Naive thymus-derived CD8-positive, alpha-beta T cell (primary cell): ENCODE data around the gene USP49. TPM values are rescaled to one million over a fixed set of nuclear protein-coding genes. Genes with fewer than 3 reads are reported as not detected.
"Not testable (repeated sequence)": the region's sequence is repeated elsewhere in the genome, so short reads cannot be mapped to it uniquely, and the experiment has no call there.

ENCODE experiments used
- ATAC-seq, 2 donors: fragments of 150-1000 bp; cut with Tn5 transposase in 1 of 2; sonication (Bioruptor Pico), chemical (Tn5 transposase) in 1 of 2; 1 replicate in 1 of 2; 2 replicates in 1 of 2; pipeline ENCODE4 v1.10.0; 2021; ENCODE audit warnings: mild to moderate bottlenecking in 2 of 2, moderate library complexity in 2 of 2
- POLR2A ChIA-PET: fragments of 350-600 bp; sonication (Branson Sonifier 250); formaldehyde crosslinking; loops from one replicate; lab custom pipeline; 2021; ENCODE audit warnings: antibody characterized with exemption; lab: Charles Lee
- DNase-seq, 10 donors: peaks; one replicate each; pipeline versions ENCODE4 v3.0.0 to v3.0.0-alpha.2; 2020 to 2022
- H3K27ac Mint-ChIP-seq, 10 donors: one replicate each; pipeline ENCODE4 v1.8.0; 2020 to 2022; ENCODE audit warnings: mild to moderate bottlenecking in 10 of 10, mixed read lengths in 10 of 10, moderate library complexity in 4 of 10, inconsistent platforms in 1 of 10
- H3K27me3 Mint-ChIP-seq, 5 donors: one replicate each; pipeline ENCODE4 v1.8.0; 2021 to 2022; ENCODE audit warnings: mixed read lengths in 5 of 5
- H3K36me3 Mint-ChIP-seq, 3 donors: one replicate each; pipeline ENCODE4 v1.8.0; 2020 to 2022; ENCODE audit warnings: mixed read lengths in 3 of 3, mild to moderate bottlenecking in 2 of 3, inconsistent platforms in 1 of 3
- H3K4me1 Mint-ChIP-seq, 4 donors: one replicate each; pipeline ENCODE4 v1.8.0; 2021 to 2022; ENCODE audit warnings: mixed read lengths in 4 of 4
- H3K4me3 Mint-ChIP-seq, 10 donors: one replicate each; pipeline ENCODE4 v1.8.0; 2020 to 2022; ENCODE audit warnings: mild to moderate bottlenecking in 10 of 10, mixed read lengths in 10 of 10, moderate library complexity in 6 of 10, inconsistent platforms in 1 of 10
- H3K9me3 Mint-ChIP-seq, 9 donors: one replicate each; pipeline ENCODE4 v1.8.0; 2020 to 2022; ENCODE audit warnings: mixed read lengths in 9 of 9, mild to moderate bottlenecking in 3 of 9, inconsistent platforms in 1 of 9, moderate library complexity in 1 of 9
- polyA plus RNA-seq, 3 donors: library from polyadenylated mRNA; unstranded; fragments of 300-500 nt; fragmentation: Illumina TruSeq; gene quantifications; one replicate each; pipeline ENCODE4 v1.2.3, GENCODE V29; 2021
- total RNA-seq, 8 experiments: library from RNA in 2 of 8; stranded (reverse) in 2 of 8; gene quantifications; one replicate each; pipeline ENCODE4 v1.2.3 and lab custom pipeline; 2021 to 2026

Gene USP49
- total and polyA plus RNA-seq, 5 experiments from 2014 or later, result 0.34 to 3.0 (median 0.48) TPM

DNA sequence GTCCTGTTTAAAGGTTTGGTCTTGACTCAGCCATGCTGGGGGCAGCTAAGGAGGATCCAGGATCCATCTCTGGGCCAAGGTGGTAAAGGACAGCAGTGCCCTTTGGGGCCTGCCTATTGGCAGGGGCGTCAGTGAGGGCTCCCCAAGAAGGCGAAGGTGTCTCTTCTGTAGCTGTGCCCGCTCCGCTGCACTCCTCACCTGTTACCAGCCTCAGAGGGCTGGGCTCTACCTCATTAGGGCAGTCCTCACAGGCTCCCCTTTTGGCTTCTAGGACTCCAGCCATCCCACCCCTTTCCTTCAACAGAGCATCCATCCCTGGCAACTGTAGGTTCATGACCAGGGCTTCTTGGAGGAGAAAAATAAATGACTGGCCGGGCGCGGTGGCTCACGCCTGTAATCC, 125.8 kb downstream of the USP49 start:
- DNase-seq (no peak), ATAC-seq (no peak)
- H3K27me3 Mint-ChIP-seq, result no peaks in the 10 kb centered on the region
- POLR2A ChIA-PET, result no interaction called here
- no peak overlapping the region for H3K4me3 Mint-ChIP-seq
- H3K4me1 Mint-ChIP-seq, result peaks cover 2 to 12% (median 4%) of the 10 kb centered on the region in 4 donors
- H3K27ac Mint-ChIP-seq, result peak overlapping the region in 1 of 10 donors; percentile 43
- H3K36me3 Mint-ChIP-seq, result peaks cover 0 to 39% (median 5%) of the 10 kb centered on the region in 3 donors
- H3K9me3 Mint-ChIP-seq, result no peaks in the 10 kb centered on the region

DNA sequence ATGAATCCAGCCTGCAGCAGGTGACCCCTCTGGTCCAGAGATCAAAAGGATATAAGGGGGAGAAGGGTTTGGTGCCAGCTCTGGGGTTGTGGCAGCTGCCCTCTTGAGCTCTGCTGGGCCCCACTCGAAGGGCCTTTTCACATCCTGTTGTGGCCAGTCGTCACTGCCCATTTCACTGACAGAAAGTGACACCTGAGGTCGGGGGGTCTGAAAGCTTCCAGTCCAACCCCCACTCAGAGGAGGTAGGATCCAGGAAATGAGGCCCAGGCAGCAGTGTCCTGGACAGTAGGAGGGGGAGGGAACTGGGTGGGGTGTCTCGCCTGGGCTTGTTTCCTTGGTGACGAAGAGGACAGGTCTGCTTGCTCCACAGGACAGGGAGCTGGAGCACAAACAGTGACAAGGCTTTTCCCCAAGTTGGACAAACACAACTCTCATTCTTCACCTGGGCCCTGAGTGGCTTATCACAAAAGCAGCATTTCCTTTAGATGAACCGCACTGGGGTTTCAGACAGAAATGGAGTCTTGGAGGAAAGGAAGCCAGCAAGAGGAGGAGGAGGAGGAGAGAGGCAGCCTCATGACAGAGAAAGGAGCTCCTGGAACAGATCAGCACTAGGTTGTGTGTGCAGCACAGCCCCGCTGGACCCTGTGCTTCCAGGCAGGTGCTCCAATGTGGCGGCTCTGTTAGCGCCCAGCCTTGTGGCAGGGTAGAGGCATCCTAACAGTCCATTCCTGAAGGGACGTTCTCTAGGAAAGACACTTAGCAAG, 126.4 kb downstream of the USP49 start:
- Mint-ChIP-seq H3K36me3 (peaks cover 0 to 34% (median 5%) of the 10 kb centered on the region in 3 donors), H3K27me3 (no peaks in the 10 kb centered on the region), H3K4me3 (no peak overlapping the region), H3K4me1 (peaks cover 2 to 12% (median 3%) of the 10 kb centered on the region in 4 donors), H3K9me3 (no peaks in the 10 kb centered on the region), H3K27ac (peak overlapping the region in 5 of 10 donors; percentile 33 to 80 (median 56))
- DNase-seq (no peak), ATAC-seq (no peak)
- POLR2A ChIA-PET, result interaction anchor here (0.6 kb wide), 1 partner anchor 359 kb away, joined by 3 read pairs; no protein-coding TSS in a partner anchor

DNA sequence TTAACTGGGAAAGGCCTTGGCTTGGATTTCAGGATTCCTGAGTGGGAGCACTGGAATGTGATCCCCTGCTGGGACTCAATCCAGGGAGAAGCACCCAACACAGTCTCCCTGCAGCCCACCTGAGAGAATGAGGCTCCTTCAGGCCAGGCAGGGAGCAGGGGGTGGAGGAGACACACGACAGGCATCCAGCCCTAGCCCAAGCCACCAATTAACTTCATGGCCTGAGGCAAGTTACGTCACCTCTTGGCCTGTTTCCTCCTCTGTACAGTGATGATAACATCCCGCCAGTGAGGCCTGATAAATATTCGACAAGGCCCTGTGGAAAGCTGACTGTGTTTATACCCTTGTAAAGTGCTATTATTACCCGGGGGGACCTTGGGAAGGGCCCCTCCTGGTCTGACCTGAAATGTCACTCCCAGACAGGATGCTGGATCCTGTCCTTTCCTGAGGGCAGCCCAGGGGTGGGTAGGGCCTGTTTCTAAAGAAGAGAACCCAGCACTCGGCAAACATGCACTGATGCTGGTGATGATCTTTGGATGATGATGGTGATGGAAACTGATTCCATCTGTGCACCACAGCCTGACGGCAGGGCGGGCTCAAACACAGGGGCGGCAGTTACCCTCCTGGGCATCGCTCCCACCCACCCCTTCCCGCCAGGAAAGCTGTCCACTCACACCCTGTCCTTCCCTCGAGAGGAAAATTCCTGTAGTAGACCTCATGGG, 127.9 kb downstream of the USP49 start:
- ATAC-seq (no peak), DNase-seq (no peak)
- POLR2A ChIA-PET, result no interaction called here
- peaks cover 0 to 4% (median 3%) of the 10 kb centered on the region in 5 donors for H3K27me3 Mint-ChIP-seq
- H3K9me3 Mint-ChIP-seq, result no peaks in the 10 kb centered on the region
- no peak overlapping the region for H3K4me3 Mint-ChIP-seq
- peak overlapping the region in 1 of 10 donors; percentile 15 for H3K27ac Mint-ChIP-seq
- peaks cover 0 to 24% (median under 1%) of the 10 kb centered on the region in 3 donors for H3K36me3 Mint-ChIP-seq
- peaks cover 2 to 12% (median 4%) of the 10 kb centered on the region in 4 donors for H3K4me1 Mint-ChIP-seq

DNA sequence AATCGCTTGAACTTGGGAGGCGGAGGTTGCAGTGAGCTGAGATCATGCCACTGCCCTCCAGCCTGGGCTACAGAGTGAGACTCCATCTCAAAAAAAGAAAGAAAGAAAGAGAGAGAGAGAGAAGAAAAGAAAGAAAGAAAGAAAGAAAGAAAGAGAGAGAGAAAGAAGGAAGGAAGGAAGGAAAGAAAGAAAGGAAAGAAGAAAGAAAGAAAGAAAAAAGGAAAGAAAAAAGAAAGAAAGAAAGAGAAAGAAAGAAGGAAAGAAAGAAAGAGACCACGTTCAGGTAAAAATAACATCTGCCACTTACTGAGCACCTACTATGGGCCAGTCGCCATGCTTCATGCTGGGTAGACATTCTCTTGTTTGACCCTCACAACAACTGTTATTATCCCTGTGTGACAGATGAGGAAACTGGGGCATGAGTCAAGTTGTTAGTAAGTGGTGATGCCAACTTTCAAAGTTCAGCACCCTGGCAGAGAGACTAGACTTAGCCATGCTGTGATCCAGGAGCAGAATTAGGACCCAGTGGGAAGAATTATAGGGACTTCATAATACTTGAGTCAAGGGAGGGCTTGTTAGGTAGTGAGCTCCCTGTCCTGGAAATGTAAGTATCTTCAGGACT, 129.0 kb downstream of the USP49 start:
- H3K27ac Mint-ChIP-seq, H3K27me3 Mint-ChIP-seq, POLR2A ChIA-PET, DNase-seq, H3K4me3 Mint-ChIP-seq, ATAC-seq, H3K9me3 Mint-ChIP-seq: not testable (repeated sequence)
- H3K4me1 Mint-ChIP-seq, result peaks cover 2 to 12% (median 4%) of the 10 kb centered on the region in 4 donors
- peaks cover 0 to 13% (median 0%) of the 10 kb centered on the region in 3 donors for H3K36me3 Mint-ChIP-seq

DNA sequence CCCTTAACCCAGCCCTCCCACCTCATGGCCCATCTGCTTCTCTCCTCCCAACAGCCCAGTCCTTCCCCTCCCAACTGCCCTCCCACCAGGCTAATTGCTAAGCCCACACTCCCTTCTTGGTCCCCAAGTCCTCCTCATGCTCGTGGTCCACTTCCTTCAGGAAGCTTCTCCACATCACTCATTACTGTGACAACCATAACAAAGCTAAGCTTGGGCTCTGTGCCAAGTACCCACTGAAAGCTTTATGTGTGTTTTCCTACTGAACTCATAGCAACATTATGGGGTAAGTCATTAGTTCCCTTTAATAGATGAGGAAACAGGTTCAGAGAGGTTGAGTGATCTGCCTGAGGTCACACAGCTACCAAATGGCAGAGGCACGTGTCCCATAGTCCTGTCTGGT, 131.7 kb downstream of the USP49 start:
- no peak overlapping the region for H3K4me3 Mint-ChIP-seq
- POLR2A ChIA-PET, result interaction anchor here (0.6 to 0.7 kb wide), 2 partner anchors 150 to 1487 kb away, joined by 3 to 9 read pairs; no protein-coding TSS in a partner anchor
- no peaks in the 10 kb centered on the region for H3K9me3 Mint-ChIP-seq
- DNase-seq (no peak), ATAC-seq (no peak)
- H3K36me3 Mint-ChIP-seq, result no peaks in the 10 kb centered on the region
- H3K27me3 Mint-ChIP-seq, result peaks cover 0 to 7% (median 3%) of the 10 kb centered on the region in 5 donors
- H3K27ac Mint-ChIP-seq, result peak overlapping the region in 1 of 10 donors; percentile 43
- peaks cover 0 to 6% (median 2%) of the 10 kb centered on the region in 4 donors for H3K4me1 Mint-ChIP-seq

DNA sequence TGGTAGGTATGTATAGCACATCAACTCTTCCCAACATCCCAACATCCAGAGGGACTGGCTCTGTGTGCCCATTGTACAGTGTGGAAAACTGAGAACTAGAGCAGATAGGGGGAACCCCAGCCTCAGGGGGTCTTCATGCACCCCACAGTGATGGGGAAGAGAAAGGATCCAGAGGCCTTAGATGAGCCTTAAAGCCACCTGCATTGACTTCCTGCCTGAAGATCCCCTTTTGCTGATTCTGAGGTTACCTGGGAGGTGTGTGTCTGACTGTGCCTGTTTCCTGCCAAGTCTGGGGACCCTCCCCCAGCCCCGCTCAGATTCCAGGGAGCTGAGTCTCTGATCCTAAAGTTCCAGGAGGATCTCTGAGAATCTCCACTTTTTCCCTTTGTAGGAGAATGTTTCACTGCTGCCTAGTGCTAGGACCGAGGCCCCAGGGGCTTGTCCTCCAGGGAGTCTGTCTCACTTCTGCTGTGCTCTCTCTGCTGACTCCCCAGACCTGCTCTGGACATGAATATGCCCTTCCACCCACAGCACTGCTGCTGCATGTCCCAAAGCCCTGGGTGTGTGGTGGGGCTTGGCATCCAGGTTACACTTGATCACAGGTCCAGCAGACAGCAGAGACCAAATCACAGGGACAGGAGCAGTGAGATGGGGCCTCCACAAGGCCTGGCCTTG, 135.1 kb downstream of the USP49 start:
- Mint-ChIP-seq H3K36me3 (no peaks in the 10 kb centered on the region), H3K4me1 (peaks cover 0 to 16% (median 4%) of the 10 kb centered on the region in 4 donors), H3K27me3 (peaks cover 0 to 7% (median 4%) of the 10 kb centered on the region in 5 donors), H3K9me3 (no peaks in the 10 kb centered on the region), H3K4me3 (no peak overlapping the region), H3K27ac (peak overlapping the region in 1 of 10 donors; percentile 6)
- ATAC-seq (no peak), DNase-seq (no peak)
- POLR2A ChIA-PET, result no interaction called here

DNA sequence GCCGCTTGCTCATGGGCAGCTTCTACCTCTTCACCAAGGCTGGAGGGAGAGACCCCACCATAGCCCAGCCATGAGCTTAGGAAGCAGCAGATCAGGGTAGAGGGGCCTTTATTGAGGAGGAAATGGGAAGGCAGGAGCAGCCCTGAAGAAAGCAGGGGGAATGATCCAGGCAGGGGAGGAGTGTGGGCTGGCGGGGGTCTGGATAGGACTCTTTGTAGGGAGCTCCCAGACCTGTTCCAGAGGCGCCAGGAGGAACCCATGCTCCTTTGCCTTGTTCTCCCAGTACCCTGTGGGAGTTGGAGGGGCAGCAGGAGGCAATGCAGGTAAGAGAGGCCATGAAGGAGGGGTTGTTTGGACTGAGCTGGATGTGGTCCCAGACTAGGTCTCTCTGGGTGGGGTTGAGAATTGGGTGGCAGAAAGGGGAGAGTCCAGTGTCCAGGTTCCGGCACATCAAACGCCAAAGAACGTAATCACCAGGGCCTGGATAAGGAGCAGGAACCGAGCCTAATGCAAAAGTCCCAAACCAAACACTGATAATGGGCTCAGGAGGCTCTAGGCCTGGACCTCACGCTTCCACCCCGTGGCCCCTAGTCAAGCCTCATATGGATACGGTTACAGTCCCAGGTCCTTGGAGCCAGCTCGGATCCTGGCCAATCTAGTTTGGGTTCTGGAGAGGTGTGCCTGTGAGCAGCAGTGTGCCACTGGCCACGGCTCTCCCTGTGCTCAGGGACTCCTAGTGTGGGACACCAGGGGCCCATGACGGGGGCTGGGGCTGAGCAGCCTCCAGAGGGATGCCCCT, 135.9 kb downstream of the USP49 start:
- POLR2A ChIA-PET, result interaction anchor here (0.6 kb wide), 1 partner anchor 1712 kb away, joined by 3 read pairs; no protein-coding TSS in a partner anchor
- Mint-ChIP-seq H3K36me3 (no peaks in the 10 kb centered on the region), H3K4me1 (peaks cover 0 to 16% (median 4%) of the 10 kb centered on the region in 4 donors), H3K4me3 (no peak overlapping the region), H3K27me3 (peaks cover 0 to 7% (median 6%) of the 10 kb centered on the region in 5 donors), H3K27ac (peak overlapping the region in 1 of 10 donors; percentile 86), H3K9me3 (no peaks in the 10 kb centered on the region)
- ATAC-seq (no peak), DNase-seq (no peak)

DNA sequence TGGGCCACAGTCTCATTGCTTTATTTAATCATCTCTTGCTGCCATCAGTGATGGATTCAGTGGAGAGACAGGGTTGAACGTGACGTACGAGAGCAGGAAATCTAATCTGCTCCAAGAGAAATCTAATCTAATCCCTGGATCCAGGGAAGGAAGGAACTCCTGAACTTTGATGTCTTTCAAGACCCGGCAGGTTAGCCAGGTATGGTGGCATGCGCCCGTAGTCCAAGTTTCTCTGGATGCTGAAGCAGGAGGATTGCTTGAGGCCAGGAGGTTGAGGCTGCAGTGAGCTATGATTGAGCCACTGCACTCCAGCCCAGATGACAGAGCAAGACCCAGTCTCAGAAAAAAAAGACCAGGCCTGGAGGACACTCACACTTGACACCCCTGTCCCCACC, 136.5 kb downstream of the USP49 start:
- no peak overlapping the region for H3K4me3 Mint-ChIP-seq
- POLR2A ChIA-PET, result no interaction called here
- H3K27ac Mint-ChIP-seq, result peak overlapping the region in 1 of 10 donors; percentile 86

DNA sequence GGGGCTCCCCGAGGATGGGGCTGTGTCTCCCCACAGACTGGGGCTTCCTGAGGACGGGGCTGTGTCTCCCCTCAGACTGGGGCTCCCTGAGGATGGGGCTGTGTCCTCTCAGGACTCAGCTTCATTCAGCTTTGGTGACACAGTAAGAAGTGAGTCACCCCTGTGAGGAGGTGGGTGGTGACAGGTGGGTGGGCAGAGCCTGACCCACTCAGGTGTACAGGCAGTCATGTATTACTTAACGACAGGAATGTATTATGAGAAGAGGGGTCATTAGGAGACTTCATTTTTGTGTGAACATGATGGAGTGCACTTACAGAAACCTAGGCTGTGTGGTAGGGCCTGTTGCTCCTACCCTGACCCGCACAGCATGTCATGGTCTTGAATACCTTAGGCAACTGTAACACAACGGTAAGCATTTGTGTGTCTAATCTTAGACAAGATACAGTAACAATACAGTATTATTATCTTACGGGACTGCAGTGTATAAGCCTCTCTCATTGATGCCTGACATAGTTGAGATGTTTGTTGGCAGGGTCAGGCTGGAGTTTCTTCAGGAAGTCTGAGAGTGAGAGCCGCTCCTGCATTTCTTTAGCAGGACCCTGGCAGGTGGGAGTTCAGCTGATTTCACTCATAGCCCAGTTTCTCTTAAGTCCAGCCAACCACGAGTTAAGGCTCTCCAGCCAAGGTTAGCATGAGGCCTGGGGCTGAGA, 137.1 kb downstream of the USP49 start:
- Mint-ChIP-seq H3K9me3 (no peaks in the 10 kb centered on the region), H3K4me3 (no peak overlapping the region), H3K36me3 (no peaks in the 10 kb centered on the region), H3K27me3 (peaks cover 0 to 7% (median 4%) of the 10 kb centered on the region in 5 donors), H3K4me1 (peaks cover 0 to 16% (median 2%) of the 10 kb centered on the region in 4 donors), H3K27ac (no peak overlapping the region)
- ATAC-seq, result no peak
- no peak for DNase-seq
- POLR2A ChIA-PET, result interaction anchor here (0.6 kb wide), 1 partner anchor 12 kb away, joined by 3 read pairs; no protein-coding TSS in a partner anchor

More for the DNA sequence above, 136.5 kb downstream of the USP49 start:
- H3K27me3 Mint-ChIP-seq, result peaks cover 0 to 8% (median 7%) of the 10 kb centered on the region in 5 donors
- no peaks in the 10 kb centered on the region for H3K9me3 Mint-ChIP-seq
- H3K4me1 Mint-ChIP-seq, result peaks cover 0 to 16% (median 4%) of the 10 kb centered on the region in 4 donors
- DNase-seq (no peak), ATAC-seq (no peak)
- H3K36me3 Mint-ChIP-seq, result no peaks in the 10 kb centered on the region

DNA sequence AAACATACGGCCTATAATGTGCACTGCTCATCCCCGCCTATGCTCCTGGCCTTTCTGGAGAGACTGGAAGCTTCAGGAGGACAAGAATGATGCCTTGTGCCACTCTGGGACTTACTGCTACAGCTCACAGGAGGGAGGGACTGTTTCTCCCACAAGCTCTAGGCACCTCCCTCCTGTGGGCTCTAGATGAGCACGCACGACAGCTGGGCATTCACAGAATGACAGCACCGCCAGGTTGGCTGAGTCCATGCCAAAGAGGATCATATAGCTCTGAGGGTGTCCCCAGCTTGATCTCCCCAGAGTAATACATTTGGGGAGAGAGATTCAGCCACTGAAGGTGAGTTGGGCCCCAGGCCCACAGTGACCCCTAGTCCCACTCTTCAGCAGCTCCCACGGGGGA, 137.9 kb downstream of the USP49 start:
- ATAC-seq (no peak), DNase-seq (no peak)
- H3K4me1 Mint-ChIP-seq, result peaks cover 0 to 16% (median 2%) of the 10 kb centered on the region in 4 donors
- POLR2A ChIA-PET, result interaction anchor here (0.6 kb wide), 1 partner anchor 12 kb away, joined by 3 read pairs; no protein-coding TSS in a partner anchor
- peak overlapping the region in 1 of 10 donors; percentile 0 for H3K4me3 Mint-ChIP-seq
- H3K9me3 Mint-ChIP-seq, result no peaks in the 10 kb centered on the region
- H3K27ac Mint-ChIP-seq, result peak overlapping the region in 1 of 10 donors; percentile 8
- H3K36me3 Mint-ChIP-seq, result no peaks in the 10 kb centered on the region
- H3K27me3 Mint-ChIP-seq, result peaks cover 0 to 6% (median 4%) of the 10 kb centered on the region in 5 donors

DNA sequence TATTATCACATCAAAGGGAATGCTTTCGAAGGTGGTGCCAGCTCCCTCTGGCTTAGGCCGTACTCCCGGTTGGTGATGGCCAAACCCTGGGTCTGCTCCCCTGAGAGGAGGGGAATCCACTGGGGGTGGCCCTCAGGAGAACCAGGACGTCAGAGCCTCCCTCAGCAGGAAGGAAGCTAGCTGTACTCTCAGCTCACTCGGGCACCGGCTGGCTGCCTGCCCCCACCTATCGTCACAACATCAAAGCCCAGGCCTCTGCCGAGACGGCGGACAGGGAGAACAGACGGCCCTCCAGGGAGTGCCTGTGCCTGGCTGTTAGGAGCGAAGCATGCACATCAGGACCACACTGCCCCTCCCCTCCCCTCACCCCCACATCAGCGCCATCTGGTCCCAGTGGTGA, 138.8 kb downstream of the USP49 start:
- H3K27ac Mint-ChIP-seq, result peak overlapping the region in 2 of 10 donors; percentile 7 to 59
- H3K4me1 Mint-ChIP-seq, result peaks cover 0 to 16% (median 2%) of the 10 kb centered on the region in 4 donors
- POLR2A ChIA-PET, result no interaction called here
- DNase-seq (no peak), ATAC-seq (peak; percentile 47 to 70)
- peaks cover 0 to 5% (median 3%) of the 10 kb centered on the region in 5 donors for H3K27me3 Mint-ChIP-seq
- H3K9me3 Mint-ChIP-seq, result no peaks in the 10 kb centered on the region
- H3K36me3 Mint-ChIP-seq, result no peaks in the 10 kb centered on the region
- H3K4me3 Mint-ChIP-seq, result no peak overlapping the region
